Pancreas (tissue), 10 donors: Measurements from ENCODE around the gene LILRB1. TPM values are rescaled to one million over a fixed set of nuclear protein-coding genes. Genes with fewer than 3 reads are reported as not detected.

Experiments used
- ATAC-seq, 4 donors: fragments of 200-7000 bp; cut with Tn5 transposase; one replicate each; pipeline versions ENCODE4 v1.8.0 to v1.9.1; 2020; ENCODE audit warnings: mild to moderate bottlenecking in 4 of 4, moderate library complexity in 4 of 4
- DNase-seq, 6 donors: peaks; one replicate each; pipeline ENCODE4 v3.0.0-alpha.2; 2020
- FAIRE-seq: peaks from 2 replicates; lab custom pipeline; 2012; peaks lifted over from hg19 to GRCh38; lab: Jason Lieb, UNC
- H3K27ac ChIP-seq, 4 donors: fragments of 200-600 bp; sonication (generic); 1 replicate in 3 of 4; 2 replicates in 1 of 4; pipeline versions ENCODE4 v1.5.0 to v1.8.0; 2020
- H3K27me3 ChIP-seq, 4 donors: fragments of 200-600 bp; one replicate each; pipeline ENCODE4 v1.8.0; 2021
- H3K36me3 ChIP-seq, 3 donors: fragments of 200-600 bp; sonication (generic) in 1 of 3; one replicate each; pipeline versions ENCODE4 v1.5.0 to v1.8.0; 2020 to 2021
- H3K4me1 ChIP-seq, 3 donors: fragments of 200-600 bp; one replicate each; pipeline ENCODE4 v1.8.0; 2021
- H3K4me3 ChIP-seq, 4 donors: fragments of 200-600 bp; sonication (generic) in 2 of 4; one replicate each; pipeline versions ENCODE4 v1.5.0 to v1.8.0; 2020 to 2021
- H3K9me3 ChIP-seq, 4 donors: fragments of 200-600 bp; one replicate each; pipeline ENCODE4 v1.8.0; 2021
- CTCF ChIP-seq, 4 donors: fragments of 200-600 bp; sonication (generic) in 3 of 4; IDR thresholded peaks; one replicate each; pipeline versions ENCODE4 v1.5.0 to v1.8.0; 2021; ENCODE audit warnings: antibody characterized with exemption in 4 of 4
- WGBS, 2 donors: extraction: QIAGEN DNeasy Blood & Tissue Kit; methylation state at CpG; one replicate each; pipeline ENCODE4 v1.1.7; 2013; 5-methylcytosine and 5-hydroxymethylcytosine counted together
- intact Hi-C, 3 donors: fragments of 100-400 bp; cut with DNase I; formaldehyde crosslinking; loops; one replicate each; pipeline versions ENCODE4 v1.11.1 to v1.14.2; 2022
- polyA plus RNA-seq, 2 donors: library from polyadenylated mRNA; stranded (reverse); fragments of 200-250 nt; gene quantifications; one replicate each; pipeline ENCODE4 v1.2.3, GENCODE V29; 2013
- total RNA-seq, 6 donors: library from RNA; stranded (reverse); fragmentation: NEBNext Ultra II Directional in 4 of 6; extraction: Animal tissue kit (Norgen Biotek cat#: 25700) in 4 of 6; gene quantifications; one replicate each; pipeline versions ENCODE4 v1.2.1 to v1.2.4, GENCODE V29; 2021 to 2023
- donor health status: healthy with polysubstance abuse.
- donor health status: DM: no; HTN: no; CAD: no; lungs with moderate emphysema.
- donor health status: DM: no; HTN: no; CAD: no.
- donor health status: control.
- donor health status: control.
- donor health status: Bipolar disorder and iron deficiency.
- donor health status: DM: yes; HTN: yes; CAD: no.
- donor health status: DM: no; HTN: no; CAD: no.
- donor health status: DM: no; HTN: no; CAD: no.
- donor health status: DM: yes; HTN: yes; CAD: no.

The LILRB1 gene
- total and polyA plus RNA-seq, 8 donors, result 0.51 to 8.8 (median 0.89) TPM

DNA sequence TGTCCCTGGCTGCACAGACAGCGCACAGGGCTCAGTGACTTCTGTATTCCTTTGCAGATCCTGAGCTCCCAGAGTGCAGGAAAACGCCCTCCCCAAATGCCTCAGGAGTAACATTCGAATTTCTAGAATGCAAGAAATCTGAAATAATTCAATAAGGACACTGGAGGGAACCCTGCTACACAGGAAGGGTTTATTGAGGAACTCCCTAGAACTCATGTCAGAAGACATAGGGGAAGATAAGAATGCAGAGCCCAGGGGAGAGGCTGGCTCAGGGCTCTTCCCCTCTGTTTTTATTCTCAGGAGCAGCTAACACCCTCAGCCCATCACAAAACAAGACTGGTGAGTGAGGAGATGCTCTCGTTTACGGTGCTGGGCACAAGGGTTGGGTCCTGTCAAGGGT lies 30.1 kb upstream of the LILRB1 start:
- Histone ChIP-seq H3K36me3 (no peaks in the 10 kb centered on the region), H3K9me3 (no peaks in the 10 kb centered on the region), H3K27me3 (peaks cover 0 to 6% (median 0%) of the 10 kb centered on the region in 4 donors), H3K27ac (no peak overlapping the region), H3K4me3 (no peak overlapping the region), H3K4me1 (no peaks in the 10 kb centered on the region)
- FAIRE-seq (no peak), ATAC-seq (no peak), DNase-seq (no peak)
- no peak for TF ChIP-seq CTCF (IDR thresholded peaks at IDR 0.05)
- intact Hi-C loops, result no loop called here
- 44 to 48% methylated on average over 5 of the region's 5 CpGs for WGBS, 2 donors

GRCh38 chr19:54606230-54606629 lies 24.1 kb upstream of the LILRB1 start:
- Histone ChIP-seq H3K4me1 (no peaks in the 10 kb centered on the region), H3K9me3 (no peaks in the 10 kb centered on the region), H3K27me3 (peaks cover 0 to 6% (median 0%) of the 10 kb centered on the region in 4 donors), H3K27ac (no peak overlapping the region), H3K36me3 (no peaks in the 10 kb centered on the region), H3K4me3 (no peak overlapping the region)
- DNase-seq (no peak), ATAC-seq (peak in 2 of 4 donors; percentile 35 to 66), FAIRE-seq (no peak)
- whole genome bisulfite sequencing, 2 donors, result 41 to 52% methylated on average over 4 of the region's 4 CpGs
- no peak for TF ChIP-seq CTCF (IDR thresholded peaks at IDR 0.05)
- intact Hi-C loops, result no loop called here

DNA sequence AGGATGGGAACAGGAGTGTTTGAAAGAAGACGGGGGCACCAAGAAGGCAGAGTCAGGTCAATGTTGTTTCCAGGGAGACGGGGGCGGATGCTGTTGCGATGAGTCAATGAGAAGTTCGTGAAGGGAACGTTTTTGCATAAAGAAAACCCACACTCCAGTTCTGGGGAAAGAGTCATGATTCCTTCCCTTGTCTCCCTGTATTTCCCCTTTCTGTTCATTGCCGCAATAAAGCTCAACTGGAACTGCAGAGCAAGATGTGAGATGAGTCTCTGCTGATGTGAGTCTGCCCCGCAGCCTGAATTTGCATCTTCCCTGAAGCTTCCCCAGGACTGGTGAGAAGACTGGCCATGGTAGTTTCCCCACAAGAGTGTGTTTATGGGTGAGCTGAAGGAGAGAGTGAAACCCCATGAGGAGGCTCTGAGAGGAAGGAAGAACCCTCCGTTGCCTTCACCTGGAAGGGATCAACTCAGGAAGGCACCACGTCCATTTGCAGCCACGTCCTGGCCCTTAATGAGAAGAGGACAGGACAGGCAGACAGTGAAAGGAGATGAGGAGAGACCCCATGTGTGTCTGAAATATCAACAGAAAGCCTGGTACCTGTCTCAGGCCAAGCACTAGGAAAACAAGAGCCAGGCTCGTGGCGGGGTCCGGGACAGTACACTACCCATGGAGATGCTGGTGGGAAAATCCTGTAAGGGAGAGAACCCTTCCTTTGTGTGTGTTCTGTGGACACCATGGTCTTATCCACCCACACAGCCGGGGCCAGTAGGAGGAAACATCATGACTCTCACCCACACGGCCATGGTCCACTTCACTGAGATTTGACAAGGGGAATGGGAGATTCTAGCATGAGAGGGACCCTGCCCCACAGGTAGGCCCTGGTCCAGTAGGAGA lies 23.1 kb upstream of the LILRB1 start:
- 47 to 59% methylated on average over 16 of the region's 16 CpGs for WGBS, 2 donors
- Histone ChIP-seq H3K27ac (no peak overlapping the region), H3K9me3 (no peaks in the 10 kb centered on the region), H3K27me3 (peaks cover 0 to 6% (median 0%) of the 10 kb centered on the region in 4 donors), H3K4me3 (no peak overlapping the region), H3K4me1 (no peaks in the 10 kb centered on the region), H3K36me3 (no peaks in the 10 kb centered on the region)
- ATAC-seq (peak in 2 of 4 donors; percentile 69 to 71), FAIRE-seq (no peak), DNase-seq (no peak)
- intact Hi-C loops, result no loop called here
- no peak for TF ChIP-seq CTCF (IDR thresholded peaks at IDR 0.05)

GRCh38 chr19:54607785-54608150 lies 22.5 kb upstream of the LILRB1 start:
- no peak for FAIRE-seq
- DNase-seq, result no peak
- Histone ChIP-seq H3K27me3 (peaks cover 0 to 6% (median 0%) of the 10 kb centered on the region in 4 donors), H3K4me3 (no peak overlapping the region), H3K36me3 (no peaks in the 10 kb centered on the region), H3K4me1 (no peaks in the 10 kb centered on the region), H3K9me3 (no peaks in the 10 kb centered on the region), H3K27ac (no peak overlapping the region)
- intact Hi-C loops, result no loop called here
- WGBS, 2 donors, result 53 to 57% methylated on average over 5 of the region's 5 CpGs
- no peak for ATAC-seq
- no peak for TF ChIP-seq CTCF (IDR thresholded peaks at IDR 0.05)

- H3K36me3 ChIP-seq, result no peaks in the 10 kb centered on the region
- FAIRE-seq, result no peak
- TF ChIP-seq CTCF (IDR thresholded peaks at IDR 0.05), result no peak
- no peak for DNase-seq
- no peaks in the 10 kb centered on the region for H3K9me3 ChIP-seq
- no peak overlapping the region for H3K4me3 ChIP-seq
- H3K27ac ChIP-seq, result no peak overlapping the region
- peaks cover 0 to 6% (median 0%) of the 10 kb centered on the region in 4 donors for H3K27me3 ChIP-seq
- intact Hi-C loops, result no loop called here
- ATAC-seq, result no peak
- H3K4me1 ChIP-seq, result no peaks in the 10 kb centered on the region
- 67 to 79% methylated on average over 7 of the region's 7 CpGs for WGBS, 2 donors
Measured at GRCh38 chr19:54608205-54608604, 22.1 kb upstream of the LILRB1 start.
